GM19099 (cell line): ENCODE results near the gene OSMR.

Experiments
- POLR2A ChIP-seq: IDR thresholded peaks from 3 replicates; pipeline ENCODE4 v1.6.1; 2011; ENCODE audit warnings: low read depth; ENCODE audit not compliant: insufficient read length; ENCODE audit errors: extremely low read depth

The OSMR gene

DNA sequence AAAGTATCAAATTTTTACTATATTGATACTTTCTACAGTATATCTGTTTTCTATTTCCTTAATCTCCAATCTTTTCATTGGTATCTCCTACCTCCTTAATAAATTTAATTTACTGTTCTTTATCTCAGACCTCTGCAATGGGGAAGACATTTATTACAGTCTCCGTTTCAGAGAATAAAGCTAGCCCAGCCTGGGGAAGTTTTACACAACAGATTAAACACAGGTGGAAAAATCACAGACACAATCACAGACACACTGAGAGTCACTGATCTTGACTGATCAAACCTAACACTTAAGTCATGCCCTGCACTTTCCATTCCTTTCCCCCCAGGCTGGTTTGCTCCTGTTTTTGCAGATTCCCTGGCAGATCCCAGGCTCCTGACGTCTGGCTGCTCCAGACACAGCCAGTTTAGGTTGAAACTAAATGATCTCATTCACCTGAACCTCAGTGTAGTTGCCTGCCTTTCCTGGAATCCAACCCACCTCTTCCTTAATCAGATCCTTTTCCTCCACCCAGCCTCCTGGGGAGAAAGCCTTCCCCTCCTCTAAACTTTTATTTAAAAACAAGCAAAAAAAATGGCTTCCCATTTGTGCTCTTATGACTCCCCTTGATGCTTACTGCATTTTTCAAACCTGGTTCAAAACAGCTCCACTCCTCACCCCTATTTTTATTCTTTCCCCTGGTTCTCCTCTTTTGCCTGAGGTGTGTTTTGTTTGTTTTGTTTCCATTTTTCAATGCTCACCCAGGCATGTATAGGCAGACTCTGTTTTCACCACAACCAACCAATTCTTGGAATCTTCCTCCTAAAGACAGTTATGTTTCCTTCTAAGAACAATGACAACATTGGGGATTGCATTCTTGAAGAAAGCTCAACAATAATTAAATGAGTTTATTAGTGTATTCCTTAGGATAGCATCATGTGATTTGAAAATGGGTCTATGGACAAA is 29.5 kb upstream of the OSMR start:
- no peak for TF ChIP-seq POLR2A

DNA sequence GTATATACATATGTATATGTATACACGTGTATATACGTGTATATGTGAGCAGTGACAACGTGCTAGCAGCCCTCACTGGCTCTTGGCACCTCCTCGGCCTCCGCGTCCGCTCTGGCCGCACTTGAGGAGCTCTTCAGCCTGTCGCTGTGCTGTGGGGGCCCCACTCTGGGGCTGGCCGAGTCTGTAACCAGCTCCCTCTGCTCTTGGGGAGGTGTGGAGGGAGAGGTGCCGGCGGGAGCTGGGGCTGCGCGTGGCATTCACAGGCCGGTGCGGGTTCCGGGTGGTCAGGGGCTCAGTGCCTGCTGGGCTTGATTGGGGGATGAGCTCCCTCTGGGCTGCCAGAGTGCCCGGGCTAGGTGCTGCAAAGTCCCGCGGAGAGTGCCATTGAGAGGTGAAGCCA is 24.1 kb upstream of the OSMR start:
- no peak for TF ChIP-seq POLR2A

DNA sequence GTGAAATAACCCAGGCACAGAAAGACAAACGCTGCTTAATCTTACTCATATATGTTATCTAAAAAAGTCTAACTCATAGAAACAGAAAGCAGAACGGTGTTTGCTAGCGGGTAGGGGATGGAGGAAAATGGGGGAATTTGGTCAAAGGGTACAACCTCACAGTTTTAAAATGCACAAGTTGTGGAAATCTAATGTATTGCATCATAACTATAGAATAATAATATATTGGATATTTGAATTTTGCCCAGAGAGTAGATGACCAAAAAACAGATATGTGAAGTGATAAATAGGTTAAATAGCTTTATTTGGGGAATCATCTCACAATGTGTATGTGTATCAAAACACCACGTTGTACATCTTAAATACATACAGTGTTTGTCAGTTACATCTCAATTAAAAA is 22.3 kb upstream of the OSMR start:
- TF ChIP-seq POLR2A: no peak

DNA sequence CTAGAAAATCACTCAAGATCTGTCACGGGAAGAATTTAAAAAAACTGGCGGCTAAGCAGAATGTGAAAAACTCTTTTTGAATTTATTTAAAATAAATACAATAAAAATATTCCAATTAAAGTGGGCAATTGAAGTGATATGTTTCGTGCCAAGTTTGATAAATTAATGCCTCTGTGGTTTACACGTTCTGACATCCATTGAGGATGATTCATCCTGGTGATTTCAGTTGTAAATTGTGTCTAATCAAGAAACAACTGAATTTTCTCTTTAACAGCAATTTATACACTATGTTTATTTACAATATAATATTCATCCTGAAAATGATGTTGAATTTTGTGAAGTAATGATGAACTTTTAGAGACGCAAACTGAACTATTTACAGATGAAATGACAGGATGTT is 21.0 kb upstream of the OSMR start:
- no peak for TF ChIP-seq POLR2A

DNA sequence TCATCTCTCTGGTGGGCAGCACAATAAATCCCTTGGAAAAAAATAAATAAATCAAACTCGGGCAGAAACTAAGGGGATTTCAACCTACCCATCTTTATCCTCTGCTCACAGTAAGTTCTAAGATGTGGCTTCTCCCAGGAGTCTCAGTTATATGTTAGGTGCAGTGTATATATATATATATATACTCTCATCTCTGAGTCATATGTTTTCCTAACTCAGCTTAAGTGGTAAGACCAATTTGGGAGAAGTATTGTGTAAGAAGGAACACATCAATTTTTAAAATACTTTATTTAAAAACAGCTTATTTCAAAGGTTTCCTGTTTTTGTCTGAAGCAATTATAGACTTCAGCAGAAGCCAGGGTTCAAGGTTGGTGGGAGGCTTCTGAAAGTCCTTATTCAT is 20.3 kb upstream of the OSMR start:
- TF ChIP-seq POLR2A: no peak

DNA sequence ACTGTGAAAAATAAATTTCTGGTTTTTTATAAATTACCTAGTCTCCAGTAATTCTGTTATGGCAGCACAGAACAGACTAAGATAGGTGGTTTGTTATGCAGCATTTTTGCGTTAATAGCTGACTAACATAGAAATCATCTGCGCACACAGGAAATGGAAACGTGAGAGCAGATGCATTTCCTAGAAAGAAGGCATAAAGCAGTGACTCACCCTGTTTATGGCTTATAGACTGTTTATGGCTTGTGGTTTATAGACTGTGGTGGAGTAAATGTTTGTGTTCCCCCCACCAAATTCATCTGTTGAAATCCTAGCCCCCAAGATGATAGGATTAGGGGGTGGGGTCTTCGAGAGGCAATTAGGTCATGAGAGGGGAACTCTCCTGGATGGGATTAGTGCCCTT is 18.3 kb upstream of the OSMR start:
- TF ChIP-seq POLR2A: no peak

DNA sequence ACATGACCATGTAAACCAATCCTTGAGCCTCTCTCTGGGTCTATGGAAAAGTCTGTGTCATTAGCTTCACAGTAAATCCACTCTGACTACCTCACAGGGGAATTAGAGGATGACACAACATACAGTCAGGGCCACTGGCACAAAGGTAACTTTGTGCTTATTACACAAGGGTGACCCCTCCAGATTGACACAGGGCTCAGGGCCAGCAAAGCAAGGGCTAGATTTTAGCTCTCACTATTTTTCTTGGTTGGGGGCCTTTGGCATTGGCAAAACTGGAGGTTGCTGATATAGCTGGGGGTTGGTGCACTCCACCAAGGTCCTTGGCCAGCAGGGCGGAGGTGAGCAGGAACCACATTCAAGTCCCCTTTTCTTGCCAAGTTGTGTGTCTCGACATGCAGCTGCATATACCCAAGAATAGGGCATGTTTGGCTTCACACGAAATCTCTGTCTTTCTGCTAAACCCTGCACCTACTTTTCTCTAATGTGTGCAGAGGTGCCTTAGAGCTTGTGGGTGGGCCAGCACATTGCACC is 15.2 kb upstream of the OSMR start:
- no peak for TF ChIP-seq POLR2A

DNA sequence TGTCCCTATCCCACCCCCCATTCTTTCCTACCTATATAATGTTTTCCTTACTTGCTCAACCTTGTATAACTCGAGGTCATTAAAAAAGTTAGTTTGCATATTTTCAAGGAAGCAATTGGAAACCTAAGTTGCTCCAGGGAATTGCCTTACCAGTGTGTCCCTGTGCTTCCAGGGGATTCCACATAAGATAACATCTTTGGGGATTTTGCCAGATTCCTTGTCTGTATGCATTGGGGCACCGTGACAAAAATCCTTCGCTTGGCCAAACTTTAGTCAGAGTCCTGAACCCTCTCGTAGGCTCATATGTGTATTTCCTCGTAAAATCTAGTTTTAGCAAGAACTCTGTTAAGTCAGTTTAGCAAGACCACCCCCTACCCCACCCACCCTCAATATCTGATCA is 14.7 kb upstream of the OSMR start:
- TF ChIP-seq POLR2A: no peak

DNA sequence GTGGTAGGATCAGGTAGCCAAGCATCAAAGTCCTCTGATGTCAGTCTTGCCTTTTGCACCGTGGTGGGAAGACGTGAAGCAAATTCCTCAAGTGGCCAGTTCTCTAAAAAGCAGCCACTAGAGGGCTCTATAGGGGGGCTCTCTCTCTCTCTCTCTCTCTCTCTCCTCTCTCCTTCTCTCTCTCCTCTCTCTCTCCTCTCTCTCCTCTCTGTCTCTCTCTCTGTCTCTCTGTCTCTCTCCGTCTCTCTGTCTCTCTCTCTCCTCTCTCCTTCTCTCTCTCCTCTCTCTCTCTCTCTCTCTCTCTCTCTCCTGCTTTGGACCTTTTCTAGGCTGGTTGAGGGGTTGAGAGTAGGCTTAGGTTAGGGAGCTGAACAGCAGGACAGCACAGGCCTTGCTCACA is 13.9 kb upstream of the OSMR start:
- TF ChIP-seq POLR2A: no peak

DNA sequence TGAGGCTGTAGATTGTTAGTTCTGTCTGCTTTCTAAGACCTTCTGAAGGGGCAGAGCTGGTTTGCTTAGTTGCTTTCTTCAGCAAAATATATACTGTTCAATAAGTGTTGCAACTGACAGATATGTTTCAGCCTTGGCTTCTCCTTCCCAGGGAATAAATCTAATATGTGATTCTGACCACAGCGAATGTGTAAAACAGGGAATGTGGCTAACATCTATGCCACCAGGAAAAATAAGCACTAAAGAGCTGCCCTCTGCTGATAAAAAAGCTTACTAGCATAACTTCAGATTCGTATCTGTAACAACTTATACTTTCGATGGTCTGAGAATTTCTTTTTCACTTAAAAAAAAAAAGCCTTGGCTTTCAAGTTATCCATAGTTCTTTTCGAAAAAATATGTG is 13.0 kb upstream of the OSMR start:
- TF ChIP-seq POLR2A: no peak

DNA sequence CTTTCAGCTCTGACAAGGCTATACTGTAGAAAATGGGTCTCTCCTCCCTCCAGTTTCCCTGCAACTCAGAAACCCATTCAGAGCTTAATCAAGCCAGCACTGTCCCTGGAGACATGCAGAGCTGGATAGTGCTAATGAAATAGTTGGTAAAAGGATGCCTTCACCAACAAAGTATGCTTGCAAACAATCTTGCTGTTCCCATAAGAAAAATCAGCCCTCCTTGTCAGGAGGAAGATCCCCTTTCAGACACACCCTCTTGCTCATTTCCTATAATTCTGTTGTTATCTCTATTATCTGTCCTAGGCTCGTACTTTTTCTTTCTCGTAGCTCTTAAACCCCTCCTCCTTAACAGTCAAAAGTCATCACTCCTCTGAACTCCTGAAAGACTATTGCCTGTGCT is 9.9 kb upstream of the OSMR start:
- TF ChIP-seq POLR2A: no peak

DNA sequence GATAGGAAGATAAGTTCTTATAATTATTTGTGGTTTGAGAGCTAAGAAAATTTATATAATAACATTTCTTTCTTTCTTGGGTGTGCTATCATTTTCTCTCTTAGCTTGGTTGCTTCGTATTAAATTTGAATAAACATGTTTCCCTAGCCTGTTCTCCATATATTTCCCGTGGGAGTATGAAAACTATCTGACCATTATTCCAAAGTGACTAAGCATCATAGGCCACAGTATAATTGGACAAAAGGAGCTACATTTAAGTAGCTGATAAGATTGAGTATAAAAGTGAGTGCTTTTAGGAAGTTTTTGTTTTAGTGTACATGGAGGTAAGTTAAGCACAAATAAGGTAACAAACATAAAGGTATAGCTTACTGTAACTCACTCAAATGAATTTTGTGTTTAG is 8.4 kb upstream of the OSMR start:
- TF ChIP-seq POLR2A: no peak

DNA sequence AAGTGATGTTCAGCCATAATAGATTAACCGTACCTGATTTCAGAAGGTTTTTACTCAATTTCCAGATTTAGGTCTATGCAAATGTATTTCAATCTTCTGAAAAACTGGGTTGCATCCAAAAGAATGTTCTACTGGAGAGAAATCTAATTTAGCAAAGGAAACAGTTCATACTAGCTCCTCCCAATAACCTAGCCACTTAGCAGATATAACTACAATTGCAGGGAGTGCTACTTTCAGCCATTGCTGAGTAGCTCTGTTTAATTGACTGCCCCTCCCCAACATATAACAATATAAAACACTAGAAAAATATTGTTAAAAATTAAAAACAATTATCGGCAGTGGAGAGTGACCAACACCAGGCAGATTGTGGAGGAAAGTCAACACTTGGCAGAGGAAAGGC is 7.9 kb upstream of the OSMR start:
- TF ChIP-seq POLR2A: no peak

DNA sequence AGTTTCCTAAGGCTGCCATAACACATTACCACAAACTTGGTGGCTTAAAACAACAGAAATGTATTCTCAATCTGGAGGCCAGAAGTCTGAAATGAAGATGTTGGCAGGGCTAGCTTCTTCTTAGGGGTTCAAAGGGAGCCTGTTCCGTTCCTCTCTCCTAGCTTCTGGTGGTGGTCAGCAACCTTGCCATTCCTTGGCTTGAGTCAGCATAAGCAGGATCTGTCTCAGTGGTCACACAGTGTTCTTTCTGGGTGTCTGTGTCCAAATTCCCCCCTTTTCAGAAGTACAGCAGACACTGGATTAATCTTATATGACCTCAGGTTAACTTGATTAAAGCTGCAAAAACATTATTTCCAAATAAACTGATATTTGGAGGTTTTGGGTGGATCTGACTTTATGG is 2.1 kb upstream of the OSMR start:
- TF ChIP-seq POLR2A: no peak

DNA sequence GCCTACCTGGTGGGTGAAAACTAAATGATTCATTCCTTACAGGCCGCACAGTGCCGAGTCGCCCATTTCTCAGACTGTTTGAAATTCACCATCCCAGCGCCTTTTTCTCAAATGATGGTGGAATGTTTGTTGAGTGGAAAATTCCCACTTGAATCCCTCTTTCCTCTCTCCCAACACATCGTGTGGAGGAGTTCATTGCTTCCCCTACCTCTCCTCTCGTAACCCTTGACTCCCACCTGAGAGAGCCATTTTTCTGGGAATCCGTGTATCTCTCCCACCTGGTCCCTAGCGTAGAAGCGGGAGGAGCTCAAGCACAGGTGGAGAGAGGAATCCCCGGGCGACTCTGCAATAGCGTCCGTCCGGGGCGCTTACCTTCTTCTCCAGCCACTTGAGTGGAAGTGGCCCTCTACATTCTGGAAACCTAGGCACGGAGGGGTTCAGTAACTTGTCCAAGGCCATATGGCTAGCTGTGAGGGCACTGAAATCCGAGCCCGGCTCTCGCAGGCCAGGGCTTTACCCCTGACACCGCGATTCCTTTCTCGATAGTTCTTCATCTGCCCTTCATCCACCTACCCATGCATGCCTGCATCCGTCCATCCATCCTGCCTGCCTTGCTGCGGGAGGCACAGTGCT is 683 bp downstream of the OSMR start:
- TF ChIP-seq POLR2A: no peak
